SJSA1 (cell line): Measurements from ENCODE around the gene CRACDL. TPM values are rescaled to one million over a fixed set of nuclear protein-coding genes. Genes with fewer than 3 reads are reported as not detected.
"Not testable (repeated sequence)": the region's sequence is repeated elsewhere in the genome, so short reads cannot be mapped to it uniquely, and the experiment has no call there.

ENCODE experiments used
- DNase-seq, 2 experiments: peaks; one replicate each; pipeline ENCODE4 v3.0.0-alpha.2; 2015 to 2020; ENCODE audit warnings: low spot score in 2 of 2, low read depth in 1 of 2
- H3K27ac ChIP-seq: fragments of 250-450 bp; sonication (Bioruptor Pico); 2 replicates; pipeline ENCODE4 v1.5.1; 2020; ENCODE audit warnings: mild to moderate bottlenecking, moderate library complexity
- H3K27me3 ChIP-seq: fragments of 250-450 bp; sonication (Bioruptor Pico); replicated peaks from 2 replicates; pipeline ENCODE4 v1.5.1; 2020; ENCODE audit warnings: mild to moderate bottlenecking, moderate library complexity
- H3K36me3 ChIP-seq: fragments of 250-450 bp; sonication (Bioruptor Pico); 2 replicates; pipeline ENCODE4 v1.5.1; 2020; ENCODE audit warnings: mild to moderate bottlenecking
- H3K4me1 ChIP-seq: fragments of 250-450 bp; sonication (Bioruptor Pico); replicated peaks from 2 replicates; pipeline ENCODE4 v1.6.1; 2021; ENCODE audit warnings: mild to moderate bottlenecking
- H3K4me3 ChIP-seq: fragments of 250-450 bp; sonication (Bioruptor Pico); 2 replicates; pipeline ENCODE4 v1.5.1; 2020; ENCODE audit warnings: mild to moderate bottlenecking
- H3K9me3 ChIP-seq: fragments of 250-450 bp; sonication (Bioruptor Pico); replicated peaks from 2 replicates; pipeline ENCODE4 v1.5.1; 2020; ENCODE audit warnings: mild to moderate bottlenecking
- total RNA-seq: library from RNA; depleted of rRNA; stranded (reverse); fragments of >200 nt; shearing (Covaris generic); gene quantifications from 2 replicates; pipeline ENCODE4 v1.2.3, GENCODE V29; 2014

Gene CRACDL
- total RNA-seq, 1 experiment from 2014 or later, result not detected

DNA sequence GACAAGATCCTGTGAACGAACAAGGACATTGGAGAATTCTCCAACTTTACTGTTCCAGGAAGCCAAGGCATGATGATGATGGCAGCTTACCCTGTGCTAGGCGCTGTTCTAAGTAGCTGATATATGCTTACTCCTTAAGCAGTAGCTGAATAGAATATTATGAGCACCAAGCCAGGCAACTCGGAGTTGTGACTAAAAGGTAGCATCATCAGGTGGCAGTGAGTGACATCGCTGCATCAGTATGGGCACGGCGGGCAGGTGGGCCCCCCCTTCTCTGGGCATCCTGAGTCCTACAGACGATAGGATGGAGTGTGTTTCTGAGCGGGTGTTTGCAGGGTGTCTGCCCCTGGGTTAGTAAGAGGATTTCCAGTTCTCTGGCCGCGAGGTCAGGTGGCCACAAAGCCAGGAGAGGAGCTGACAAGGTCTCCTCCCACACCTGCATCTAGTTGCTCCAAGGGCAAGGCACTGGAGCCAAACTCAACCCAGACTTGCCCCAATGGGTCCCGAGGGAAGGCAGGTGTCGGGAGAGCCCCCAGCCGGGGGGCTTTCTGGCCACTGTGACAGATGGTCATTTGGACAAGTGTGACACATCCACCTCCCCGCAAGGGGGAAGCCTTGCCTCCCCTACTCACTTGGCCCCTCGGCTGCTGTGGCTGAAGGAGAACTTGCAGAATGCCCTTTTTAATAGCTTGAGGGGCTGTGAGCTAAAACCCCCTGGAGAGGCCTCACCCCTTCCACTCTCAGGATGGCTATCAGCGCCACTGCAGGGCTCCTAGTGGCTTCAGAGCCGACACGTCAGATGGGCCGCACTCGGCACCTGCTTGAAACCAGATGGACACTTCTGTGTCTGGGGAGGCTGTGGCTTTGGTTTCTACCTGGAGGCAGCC lies 55.5 kb downstream of the CRACDL start:
- no peaks in the 10 kb centered on the region for H3K4me1 ChIP-seq
- no peaks in the 10 kb centered on the region for H3K36me3 ChIP-seq
- H3K27ac ChIP-seq, result no peak overlapping the region
- no peak overlapping the region for H3K4me3 ChIP-seq
- no peaks in the 10 kb centered on the region for H3K9me3 ChIP-seq
- H3K27me3 ChIP-seq, result no peaks in the 10 kb centered on the region
- no peak for DNase-seq

DNA sequence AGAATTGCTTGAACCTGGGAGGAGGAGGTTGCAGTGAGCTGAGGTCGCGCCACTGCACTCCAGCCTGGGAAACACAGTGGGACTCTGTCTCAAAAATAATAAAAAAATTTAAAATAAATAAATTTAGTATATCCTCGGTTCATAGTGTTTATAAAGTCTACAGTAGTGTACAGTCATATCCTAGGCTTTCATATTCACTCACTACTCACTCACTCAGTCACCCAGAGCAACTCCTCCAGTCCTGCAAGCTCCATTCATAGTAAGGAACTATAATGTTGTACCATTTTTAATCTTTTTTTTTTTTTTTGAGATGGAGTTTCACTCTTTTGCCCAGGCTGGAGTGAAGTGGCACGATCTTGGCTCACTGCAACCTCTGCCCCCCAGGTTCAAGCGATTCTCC lies 58.4 kb downstream of the CRACDL start:
- not testable (repeated sequence) for H3K27me3 ChIP-seq, H3K9me3 ChIP-seq, H3K27ac ChIP-seq, H3K36me3 ChIP-seq, H3K4me3 ChIP-seq, DNase-seq, H3K4me1 ChIP-seq

DNA sequence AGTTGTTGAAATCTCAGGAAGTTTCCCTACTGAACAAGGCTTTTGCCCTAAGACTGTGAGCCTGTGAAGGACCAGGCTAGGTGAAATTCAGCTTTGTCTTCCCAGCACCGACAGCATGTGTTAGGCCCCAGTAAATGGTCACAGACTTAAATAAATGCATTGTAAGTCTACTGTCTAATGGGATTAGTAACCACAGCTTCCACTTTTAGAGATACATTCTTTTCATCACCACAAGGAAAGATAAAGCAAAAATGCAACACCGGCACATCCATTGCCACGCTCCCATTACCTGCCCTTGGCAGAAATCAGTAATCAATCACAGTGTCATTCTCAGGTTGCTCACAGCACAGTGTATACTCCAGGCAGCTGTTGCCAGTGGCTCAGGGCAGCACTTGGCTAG lies 59.3 kb downstream of the CRACDL start:
- Histone ChIP-seq H3K4me3 (no peak overlapping the region), H3K9me3 (no peaks in the 10 kb centered on the region), H3K27me3 (no peaks in the 10 kb centered on the region), H3K27ac (no peak overlapping the region), H3K4me1 (no peaks in the 10 kb centered on the region), H3K36me3 (no peaks in the 10 kb centered on the region)
- DNase-seq, result no peak

DNA sequence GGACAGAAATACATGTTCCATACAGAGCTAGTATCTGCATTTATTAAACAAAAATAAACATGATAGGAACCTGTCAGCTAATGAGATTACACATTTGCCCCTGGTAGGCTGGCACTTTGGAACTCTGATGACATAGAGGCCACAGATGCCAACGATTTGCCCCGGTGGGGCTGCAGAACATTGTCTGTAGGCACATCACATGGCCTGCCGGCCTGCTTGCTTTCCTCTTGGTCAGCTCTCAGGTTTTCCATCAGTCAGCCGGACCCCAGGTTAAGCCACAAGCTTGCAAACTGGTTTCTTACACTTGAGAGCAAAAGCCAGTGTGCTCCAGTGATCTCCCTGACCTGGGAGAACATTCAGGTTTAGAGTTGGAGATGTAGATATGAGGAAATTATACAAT lies 60.3 kb downstream of the CRACDL start:
- H3K4me1 ChIP-seq, result no peaks in the 10 kb centered on the region
- H3K4me3 ChIP-seq, result no peak overlapping the region
- no peaks in the 10 kb centered on the region for H3K9me3 ChIP-seq
- H3K36me3 ChIP-seq, result no peaks in the 10 kb centered on the region
- H3K27me3 ChIP-seq, result no peaks in the 10 kb centered on the region
- no peak for DNase-seq
- H3K27ac ChIP-seq, result no peak overlapping the region

DNA sequence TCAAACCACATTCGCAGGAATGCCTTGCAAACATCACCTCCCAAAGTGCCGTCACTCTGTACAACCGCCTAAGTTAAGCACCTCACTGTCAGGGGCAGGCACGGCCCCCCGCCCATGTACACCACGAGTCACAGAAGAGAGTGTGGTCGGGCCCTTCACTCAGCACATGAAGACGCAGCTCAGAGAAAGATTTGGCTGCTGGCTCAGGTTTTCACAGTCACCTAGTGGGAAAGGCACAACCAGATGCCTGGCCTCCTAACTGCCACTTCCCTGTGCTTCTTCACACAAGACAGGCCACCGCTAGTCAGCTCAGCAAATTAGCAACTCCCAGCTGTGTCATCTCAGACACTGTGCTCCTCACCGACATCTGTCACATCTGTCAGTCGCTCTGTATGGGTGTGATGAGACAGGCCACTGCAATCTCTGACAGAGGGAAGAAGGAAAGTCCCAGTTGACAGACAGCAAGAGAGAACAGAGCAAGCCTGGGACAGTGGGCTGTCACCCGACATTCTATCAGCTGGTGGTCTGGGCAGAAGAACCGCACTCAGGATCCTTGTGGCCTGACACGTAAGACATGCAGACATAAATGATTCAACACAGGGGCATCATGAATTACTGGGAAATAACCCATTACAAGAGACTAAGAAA lies 60.8 kb downstream of the CRACDL start:
- Histone ChIP-seq H3K4me1 (no peaks in the 10 kb centered on the region), H3K4me3 (no peak overlapping the region), H3K27me3 (no peaks in the 10 kb centered on the region), H3K27ac (no peak overlapping the region), H3K9me3 (no peaks in the 10 kb centered on the region), H3K36me3 (no peaks in the 10 kb centered on the region)
- no peak for DNase-seq

DNA sequence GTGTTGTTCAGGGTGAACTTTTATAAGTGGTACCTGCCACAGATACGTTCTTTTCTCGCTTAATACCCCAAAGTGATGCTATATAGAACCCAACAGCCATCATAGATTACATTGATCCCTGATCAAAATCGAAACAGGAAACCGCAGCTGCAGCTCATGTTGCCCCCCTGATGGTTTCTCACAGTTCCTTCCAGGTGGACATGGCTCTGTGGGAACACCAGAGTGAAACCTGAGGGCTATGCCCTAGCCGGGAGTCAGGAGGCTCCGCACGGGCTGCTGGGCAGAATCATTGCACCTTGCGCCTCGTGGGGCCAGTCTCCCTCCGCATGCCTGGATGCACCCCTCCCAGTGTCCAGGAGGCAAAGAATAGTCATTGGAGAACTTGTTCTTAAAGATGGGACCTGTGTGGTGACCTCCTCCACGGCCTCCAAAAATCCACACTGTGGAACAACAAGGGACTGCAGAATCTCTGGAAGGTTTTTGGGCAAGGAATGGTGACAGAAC lies 61.8 kb downstream of the CRACDL start:
- no peak for DNase-seq
- no peak overlapping the region for H3K4me3 ChIP-seq
- no peaks in the 10 kb centered on the region for H3K9me3 ChIP-seq
- H3K27me3 ChIP-seq, result no peaks in the 10 kb centered on the region
- H3K4me1 ChIP-seq, result no peaks in the 10 kb centered on the region
- no peak overlapping the region for H3K27ac ChIP-seq
- no peaks in the 10 kb centered on the region for H3K36me3 ChIP-seq

DNA sequence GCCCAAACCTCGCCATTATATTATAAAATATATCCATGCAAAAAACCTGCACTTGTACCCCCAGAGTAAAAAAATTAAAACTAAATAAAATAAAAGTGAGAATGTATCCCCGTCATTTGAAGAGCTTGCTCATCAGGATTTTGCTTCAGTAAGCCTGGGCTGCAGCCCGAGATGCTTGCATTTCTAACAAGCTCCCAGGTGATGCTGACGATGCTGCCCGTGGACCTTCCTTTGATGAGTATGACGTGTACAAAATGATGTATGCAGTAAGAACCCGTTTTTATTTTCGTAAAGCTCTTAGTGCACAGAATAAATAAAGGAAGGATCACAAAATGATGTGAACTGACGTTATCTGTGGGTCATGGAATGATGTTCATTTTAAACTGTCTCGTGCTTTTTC lies 63.5 kb downstream of the CRACDL start:
- H3K27ac ChIP-seq, result no peak overlapping the region
- DNase-seq, result no peak
- H3K36me3 ChIP-seq, result no peaks in the 10 kb centered on the region
- H3K27me3 ChIP-seq, result no peaks in the 10 kb centered on the region
- H3K4me1 ChIP-seq, result no peaks in the 10 kb centered on the region
- no peaks in the 10 kb centered on the region for H3K9me3 ChIP-seq
- H3K4me3 ChIP-seq, result no peak overlapping the region

DNA sequence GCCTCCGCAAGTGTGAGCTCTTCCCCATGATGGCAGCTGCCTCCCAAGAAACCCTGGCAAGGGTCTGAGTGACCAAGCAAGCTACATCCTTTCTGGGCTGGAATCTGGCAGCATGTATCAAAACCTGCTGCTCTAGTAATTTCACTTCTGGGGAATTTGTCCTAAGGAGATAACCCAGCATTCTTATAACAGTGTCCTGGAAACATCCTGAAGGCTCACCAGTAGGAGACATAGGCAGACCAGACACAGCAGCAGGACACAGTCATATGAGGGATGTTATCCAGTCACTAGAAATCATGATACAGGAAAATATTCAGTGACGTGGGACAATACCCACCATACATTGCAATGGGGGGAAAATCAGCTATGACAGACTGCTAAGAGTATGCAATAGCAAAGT lies 64.5 kb downstream of the CRACDL start:
- no peaks in the 10 kb centered on the region for H3K4me1 ChIP-seq
- H3K4me3 ChIP-seq, result no peak overlapping the region
- no peak overlapping the region for H3K27ac ChIP-seq
- H3K9me3 ChIP-seq, result no peaks in the 10 kb centered on the region
- no peaks in the 10 kb centered on the region for H3K27me3 ChIP-seq
- no peaks in the 10 kb centered on the region for H3K36me3 ChIP-seq
- DNase-seq, result no peak

DNA sequence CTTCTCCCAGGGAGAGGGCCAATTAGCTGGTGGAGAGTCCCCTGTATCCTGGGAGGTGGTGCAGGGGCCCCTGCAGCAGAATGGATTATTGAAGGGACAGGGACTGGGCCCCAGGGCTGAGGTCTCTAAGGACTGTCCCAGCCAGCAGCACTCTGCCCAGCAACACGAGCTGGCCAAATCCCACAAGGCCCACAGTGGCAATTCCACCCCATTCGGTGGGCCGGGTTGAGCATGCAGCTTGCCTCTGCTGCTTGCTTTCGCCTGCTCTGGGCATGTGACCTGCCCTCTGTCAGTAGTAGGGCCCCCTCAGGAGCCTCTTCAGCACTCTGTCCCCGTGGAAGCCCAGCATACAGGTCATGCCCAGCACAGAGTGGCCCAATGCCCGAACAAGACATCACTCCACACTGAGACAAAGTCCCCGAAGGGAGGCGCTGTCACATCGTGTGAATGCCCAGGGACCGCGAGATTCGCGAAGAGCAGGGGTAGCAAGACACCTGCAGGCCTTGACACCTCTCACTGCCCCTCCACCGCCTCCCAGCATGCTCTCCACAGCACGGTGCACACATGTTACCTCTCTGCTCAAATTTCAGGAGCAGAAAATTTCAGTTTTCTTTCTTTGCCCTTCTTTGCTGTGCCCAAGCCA lies 65.4 kb downstream of the CRACDL start:
- Histone ChIP-seq H3K27me3 (no peaks in the 10 kb centered on the region), H3K4me3 (no peak overlapping the region), H3K4me1 (no peaks in the 10 kb centered on the region), H3K36me3 (no peaks in the 10 kb centered on the region), H3K27ac (no peak overlapping the region), H3K9me3 (no peaks in the 10 kb centered on the region)
- DNase-seq, result no peak

DNA sequence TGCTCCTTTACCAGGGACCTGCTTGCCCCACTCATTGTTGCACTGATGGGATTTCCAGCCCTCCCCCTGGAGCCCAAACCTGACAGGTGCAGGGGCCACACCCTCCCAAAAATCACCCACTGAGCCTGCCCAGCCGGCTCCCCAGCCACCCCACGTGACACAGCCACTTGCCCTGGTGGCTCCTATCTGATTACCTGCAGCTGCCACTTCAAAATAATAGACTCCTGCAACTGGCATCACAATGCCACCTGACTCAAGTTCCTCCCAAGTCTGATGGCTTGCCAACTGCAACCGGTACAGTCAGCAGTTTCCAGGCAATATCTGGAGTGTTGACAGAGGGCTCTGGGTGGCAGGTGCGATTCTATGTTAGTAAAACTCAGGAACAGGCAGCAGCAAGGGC lies 66.2 kb downstream of the CRACDL start:
- Histone ChIP-seq H3K4me3 (no peak overlapping the region), H3K4me1 (no peaks in the 10 kb centered on the region), H3K27ac (no peak overlapping the region), H3K9me3 (no peaks in the 10 kb centered on the region), H3K36me3 (no peaks in the 10 kb centered on the region), H3K27me3 (no peaks in the 10 kb centered on the region)
- DNase-seq, result no peak

DNA sequence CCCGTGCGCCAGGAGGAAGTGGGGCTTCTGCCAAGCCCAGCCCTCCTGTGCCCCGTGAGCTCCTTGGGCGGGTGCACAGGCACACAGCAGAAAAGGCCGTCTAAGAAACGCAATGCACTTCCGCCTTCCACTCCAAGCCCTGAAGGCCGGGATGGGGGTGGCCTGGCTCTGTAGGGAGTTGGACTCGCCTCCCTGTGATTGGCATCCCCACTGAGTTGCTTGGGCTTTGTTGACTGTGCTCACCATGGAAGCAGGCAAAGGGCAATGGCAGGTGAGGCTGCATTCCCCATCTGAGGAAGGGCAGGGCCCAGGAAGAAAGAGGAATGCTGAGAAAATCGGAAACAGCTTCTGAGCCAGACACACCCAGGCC lies 66.8 kb downstream of the CRACDL start:
- Histone ChIP-seq H3K27me3 (no peaks in the 10 kb centered on the region), H3K27ac (no peak overlapping the region), H3K4me1 (no peaks in the 10 kb centered on the region), H3K4me3 (no peak overlapping the region), H3K36me3 (no peaks in the 10 kb centered on the region), H3K9me3 (no peaks in the 10 kb centered on the region)
- DNase-seq, result no peak

DNA sequence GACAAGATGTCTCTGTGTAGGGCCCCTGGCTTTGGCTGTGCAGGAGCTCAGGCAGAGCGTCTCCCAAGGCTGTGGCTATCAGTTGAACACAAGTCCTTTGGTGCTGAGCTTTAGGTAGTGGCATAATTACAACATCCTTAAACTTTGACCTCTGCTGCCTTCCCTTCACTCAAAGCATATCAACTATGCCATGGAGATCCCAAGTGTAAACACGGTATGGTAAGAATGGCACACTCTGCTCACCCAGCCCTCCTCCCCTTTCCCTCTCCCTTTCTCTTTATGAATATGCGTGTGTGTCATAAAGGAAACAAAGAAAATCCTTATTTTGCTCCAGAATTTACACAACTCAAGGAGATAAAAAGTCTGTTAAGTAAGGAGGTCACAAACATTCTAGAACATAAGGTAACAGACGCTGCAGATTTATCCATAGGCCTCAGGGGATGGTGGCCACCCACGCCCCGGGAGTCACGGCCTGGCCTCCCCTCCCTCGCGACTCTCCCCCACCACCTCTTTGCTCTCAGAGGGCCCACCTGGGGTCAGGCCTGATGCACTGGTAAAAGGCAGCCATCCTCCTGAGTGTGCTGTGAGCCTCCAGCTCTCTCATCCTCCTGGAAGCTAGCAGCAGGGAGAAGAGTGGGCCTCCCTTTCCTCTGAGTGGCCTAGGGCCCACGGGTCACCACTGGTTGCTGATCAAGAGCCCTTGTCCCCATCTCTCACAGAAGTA lies 67.3 kb downstream of the CRACDL start:
- H3K27ac ChIP-seq, result no peak overlapping the region
- H3K4me3 ChIP-seq, result no peak overlapping the region
- no peaks in the 10 kb centered on the region for H3K36me3 ChIP-seq
- H3K4me1 ChIP-seq, result no peaks in the 10 kb centered on the region
- DNase-seq, result no peak
- H3K27me3 ChIP-seq, result no peaks in the 10 kb centered on the region
- H3K9me3 ChIP-seq, result no peaks in the 10 kb centered on the region

DNA sequence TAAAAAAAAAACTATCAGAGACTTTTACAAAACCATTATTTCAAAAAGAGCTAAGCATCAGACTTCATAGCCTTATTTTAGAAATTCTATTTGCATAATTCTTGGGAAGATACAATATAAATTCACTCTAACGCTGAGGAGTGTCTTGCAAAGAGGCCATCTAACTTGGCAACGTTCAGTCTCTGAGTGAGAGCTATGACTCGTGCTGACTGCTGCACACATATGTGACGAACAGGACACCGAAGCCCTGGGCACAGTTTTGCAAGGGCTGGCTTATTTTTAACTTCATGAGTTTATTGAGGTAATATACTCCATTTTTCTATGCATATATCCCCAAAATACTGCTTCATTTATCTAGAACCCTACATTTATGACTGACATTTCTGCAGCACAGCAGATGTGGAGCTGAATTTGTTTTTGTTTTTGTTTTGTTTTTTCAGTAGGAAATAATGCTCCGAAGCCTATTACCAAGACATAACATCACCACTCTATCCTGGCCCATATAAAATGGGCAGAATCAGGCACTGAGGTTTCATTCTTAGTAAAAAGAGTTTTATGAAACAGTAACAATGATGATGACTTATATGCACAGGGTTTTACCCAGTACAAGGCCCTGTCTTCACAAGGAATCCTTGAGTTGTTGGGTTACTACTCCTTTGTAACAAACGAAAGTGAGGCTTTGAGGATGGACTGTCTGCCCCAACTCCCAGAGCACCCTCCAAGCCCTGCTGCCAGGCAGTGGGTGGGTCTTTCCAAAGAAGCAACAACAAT lies 68.3 kb downstream of the CRACDL start:
- no peaks in the 10 kb centered on the region for H3K27me3 ChIP-seq
- H3K9me3 ChIP-seq, result no peaks in the 10 kb centered on the region
- H3K27ac ChIP-seq, result no peak overlapping the region
- no peak overlapping the region for H3K4me3 ChIP-seq
- H3K4me1 ChIP-seq, result no peaks in the 10 kb centered on the region
- DNase-seq, result no peak
- H3K36me3 ChIP-seq, result no peaks in the 10 kb centered on the region
